Cardiac septum (tissue), 1 donor: ENCODE measurements around the gene ATPAF1. TPM values are rescaled to one million over a fixed set of nuclear protein-coding genes. Genes with fewer than 3 reads are reported as not detected.
"Not testable (repeated sequence)": the region's sequence is repeated elsewhere in the genome, so short reads cannot be mapped to it uniquely, and the experiment has no call there.

Source experiments
- DNase-seq: peaks from one replicate; pipeline ENCODE4 v3.0.0-alpha.2; 2020; ENCODE audit warnings: low spot score
- intact Hi-C: fragments of 100-400 bp; cut with DNase I; formaldehyde crosslinking; loops from one replicate; pipeline ENCODE4 v1.14.0; 2022
- total RNA-seq: library from RNA; stranded (reverse); fragmentation: NEBNext Ultra II Directional; extraction: Animal tissue kit (Norgen Biotek cat#: 25700); gene quantifications from one replicate; pipeline ENCODE4 v1.2.1, GENCODE V29; 2021
- donor health status: DM: no; HTN: no; CAD: no.

The ATPAF1 gene
- total RNA-seq, 1 donor from 2014 or later, result 190 TPM

GRCh38 chr1:46684670-46685069, 16.5 kb upstream of the ATPAF1 start:
- intact Hi-C loops, result no loop called here
- no peak for DNase-seq

- intact Hi-C loops, result no loop called here
- no peak for DNase-seq
Observed at GRCh38 chr1:46682064-46682463, 13.9 kb upstream of the ATPAF1 start.

GRCh38 chr1:46681333-46682034, 13.3 kb upstream of the ATPAF1 start:
- DNase-seq, result no peak
- intact Hi-C loops, result no loop called here

GRCh38 chr1:46679789-46680573, 11.8 kb upstream of the ATPAF1 start:
- no peak for DNase-seq
- intact Hi-C loops, result no loop called here

GRCh38 chr1:46677339-46677738, 9.2 kb upstream of the ATPAF1 start:
- intact Hi-C loops, result no loop called here
- no peak for DNase-seq

- no peak for DNase-seq
- intact Hi-C loops, result no loop called here
Observed at GRCh38 chr1:46676531-46676930, 8.4 kb upstream of the ATPAF1 start.

GRCh38 chr1:46675549-46676314, 7.6 kb upstream of the ATPAF1 start:
- DNase-seq, result no peak

GRCh38 chr1:46673749-46674182, 5.6 kb upstream of the ATPAF1 start:
- intact Hi-C loops, result no loop called here
- no peak for DNase-seq

More at GRCh38 chr1:46675549-46676314, 7.6 kb upstream of the ATPAF1 start:
- intact Hi-C loops, result no loop called here

GRCh38 chr1:46672696-46673095, 4.5 kb upstream of the ATPAF1 start:
- DNase-seq, result no peak
- intact Hi-C loops, result no loop called here

- intact Hi-C loops, result no loop called here
- DNase-seq, result no peak
Observed at GRCh38 chr1:46671554-46671953, 3.4 kb upstream of the ATPAF1 start, which contains the start of gene TEX38. TSS of gene TEX38 (plus strand) at chr1:46671854. CDS start at chr1:46671935, 81 bp downstream.

GRCh38 chr1:46670134-46670533, 2.0 kb upstream of the ATPAF1 start:
- intact Hi-C loops, result no loop called here
- no peak for DNase-seq

GRCh38 chr1:46665983-46666382, 2.2 kb downstream of the ATPAF1 start:
- no peak for DNase-seq
- intact Hi-C loops, result loop anchor here (5.0 kb wide), 2 partner anchors 49 to 134 kb away; partner anchors contain the start of gene MOB3C

GRCh38 chr1:46662919-46663318, 5.2 kb downstream of the ATPAF1 start:
- DNase-seq, intact Hi-C loops: not testable (repeated sequence)

- intact Hi-C loops, DNase-seq: not testable (repeated sequence)
Observed at GRCh38 chr1:46660116-46660515, 8.0 kb downstream of the ATPAF1 start.

- intact Hi-C loops, result no loop called here
- DNase-seq, result no peak
Observed at GRCh38 chr1:46659307-46659870, 8.8 kb downstream of the ATPAF1 start.

- intact Hi-C loops, result no loop called here
- DNase-seq, result no peak
Observed at GRCh38 chr1:46657775-46658174, 10.4 kb downstream of the ATPAF1 start.

- intact Hi-C loops, result no loop called here
- no peak for DNase-seq
Observed at GRCh38 chr1:46656643-46657042, 11.5 kb downstream of the ATPAF1 start.

- intact Hi-C loops, result no loop called here
Observed at GRCh38 chr1:46655848-46656247, 12.3 kb downstream of the ATPAF1 start.

GRCh38 chr1:46654698-46655097, 13.5 kb downstream of the ATPAF1 start:
- intact Hi-C loops, DNase-seq: not testable (repeated sequence)

More at GRCh38 chr1:46655848-46656247, 12.3 kb downstream of the ATPAF1 start:
- no peak for DNase-seq

- intact Hi-C loops, result no loop called here
- DNase-seq, result no peak
Observed at GRCh38 chr1:46654012-46654411, 14.2 kb downstream of the ATPAF1 start.
